Panc1 (cell line): ENCODE measurements around the gene SMAD6.

Source experiments
- POLR2AphosphoS5 ChIP-seq: IDR thresholded peaks from 2 replicates; pipeline ENCODE4 v1.6.1; 2012; ENCODE audit warnings: mild to moderate bottlenecking, low read depth, low read length, moderate library complexity
- SIN3A ChIP-seq: IDR thresholded peaks from 2 replicates; pipeline ENCODE4 v1.6.1; 2012; ENCODE audit warnings: low read depth, mild to moderate bottlenecking, low read length, moderate library complexity, borderline replicate concordance; ENCODE audit not compliant: insufficient read depth
- TF ChIP-seq, protein P1 (sequence below): fragments of 450-650 bp; IDR thresholded peaks from 2 replicates; pipeline ENCODE4 v1.5.1; 2017; ENCODE audit warnings: mild to moderate bottlenecking
- TF ChIP-seq, protein P2 (sequence below), 2 experiments: IDR thresholded peaks; 2 replicates each; pipeline ENCODE4 v1.6.1; 2011 to 2012; ENCODE audit warnings: low read depth in 2 of 2, control low read depth in 1 of 2, low read length in 1 of 2, mild to moderate bottlenecking in 1 of 2, moderate library complexity in 1 of 2; ENCODE audit not compliant: insufficient read depth in 1 of 2

DNA sequence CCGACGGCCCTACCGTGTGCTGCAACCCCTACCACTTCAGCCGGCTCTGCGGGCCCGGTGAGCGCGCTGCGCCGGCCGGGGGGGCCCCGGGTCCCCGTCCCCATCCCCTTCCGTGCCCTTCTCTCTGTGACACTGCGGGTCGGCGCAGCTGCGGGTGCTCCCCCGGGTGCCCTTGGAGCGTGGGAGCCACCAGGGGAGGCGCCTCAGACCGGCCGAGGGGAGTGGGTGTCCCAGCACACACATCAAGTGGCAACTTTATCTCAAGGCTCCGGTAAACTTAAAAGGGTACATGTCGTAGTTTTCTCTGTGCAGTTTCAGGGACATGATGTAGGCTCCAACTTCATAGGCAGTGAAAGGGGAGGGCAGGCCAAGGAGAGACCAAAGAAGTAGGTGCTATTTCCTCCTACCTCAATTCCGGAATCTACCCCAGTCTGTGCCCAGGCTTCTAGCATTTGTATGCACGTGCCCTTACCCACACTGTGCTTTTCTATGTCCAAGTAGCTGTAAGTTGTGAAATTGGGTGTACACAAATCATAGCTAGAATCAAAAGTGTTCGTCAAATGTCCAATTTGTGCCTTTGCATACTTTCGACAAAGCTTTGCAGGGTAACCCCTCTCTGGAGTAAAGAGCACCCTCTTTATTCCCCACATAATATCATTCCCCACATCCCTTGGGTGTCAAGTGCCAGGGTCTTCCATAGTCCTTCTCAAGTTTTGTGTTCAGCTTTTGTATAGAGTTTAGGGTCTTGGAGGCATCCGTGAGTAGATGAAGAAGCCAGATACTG lies 2.2 kb downstream of the SMAD6 start:
- TF ChIP-seq, protein P1, sequence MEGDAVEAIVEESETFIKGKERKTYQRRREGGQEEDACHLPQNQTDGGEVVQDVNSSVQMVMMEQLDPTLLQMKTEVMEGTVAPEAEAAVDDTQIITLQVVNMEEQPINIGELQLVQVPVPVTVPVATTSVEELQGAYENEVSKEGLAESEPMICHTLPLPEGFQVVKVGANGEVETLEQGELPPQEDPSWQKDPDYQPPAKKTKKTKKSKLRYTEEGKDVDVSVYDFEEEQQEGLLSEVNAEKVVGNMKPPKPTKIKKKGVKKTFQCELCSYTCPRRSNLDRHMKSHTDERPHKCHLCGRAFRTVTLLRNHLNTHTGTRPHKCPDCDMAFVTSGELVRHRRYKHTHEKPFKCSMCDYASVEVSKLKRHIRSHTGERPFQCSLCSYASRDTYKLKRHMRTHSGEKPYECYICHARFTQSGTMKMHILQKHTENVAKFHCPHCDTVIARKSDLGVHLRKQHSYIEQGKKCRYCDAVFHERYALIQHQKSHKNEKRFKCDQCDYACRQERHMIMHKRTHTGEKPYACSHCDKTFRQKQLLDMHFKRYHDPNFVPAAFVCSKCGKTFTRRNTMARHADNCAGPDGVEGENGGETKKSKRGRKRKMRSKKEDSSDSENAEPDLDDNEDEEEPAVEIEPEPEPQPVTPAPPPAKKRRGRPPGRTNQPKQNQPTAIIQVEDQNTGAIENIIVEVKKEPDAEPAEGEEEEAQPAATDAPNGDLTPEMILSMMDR, result no peak
- TF ChIP-seq POLR2AphosphoS5 (no peak), SIN3A (no peak; the same call in 1 of the 2 replicates)
- TF ChIP-seq, protein P2, sequence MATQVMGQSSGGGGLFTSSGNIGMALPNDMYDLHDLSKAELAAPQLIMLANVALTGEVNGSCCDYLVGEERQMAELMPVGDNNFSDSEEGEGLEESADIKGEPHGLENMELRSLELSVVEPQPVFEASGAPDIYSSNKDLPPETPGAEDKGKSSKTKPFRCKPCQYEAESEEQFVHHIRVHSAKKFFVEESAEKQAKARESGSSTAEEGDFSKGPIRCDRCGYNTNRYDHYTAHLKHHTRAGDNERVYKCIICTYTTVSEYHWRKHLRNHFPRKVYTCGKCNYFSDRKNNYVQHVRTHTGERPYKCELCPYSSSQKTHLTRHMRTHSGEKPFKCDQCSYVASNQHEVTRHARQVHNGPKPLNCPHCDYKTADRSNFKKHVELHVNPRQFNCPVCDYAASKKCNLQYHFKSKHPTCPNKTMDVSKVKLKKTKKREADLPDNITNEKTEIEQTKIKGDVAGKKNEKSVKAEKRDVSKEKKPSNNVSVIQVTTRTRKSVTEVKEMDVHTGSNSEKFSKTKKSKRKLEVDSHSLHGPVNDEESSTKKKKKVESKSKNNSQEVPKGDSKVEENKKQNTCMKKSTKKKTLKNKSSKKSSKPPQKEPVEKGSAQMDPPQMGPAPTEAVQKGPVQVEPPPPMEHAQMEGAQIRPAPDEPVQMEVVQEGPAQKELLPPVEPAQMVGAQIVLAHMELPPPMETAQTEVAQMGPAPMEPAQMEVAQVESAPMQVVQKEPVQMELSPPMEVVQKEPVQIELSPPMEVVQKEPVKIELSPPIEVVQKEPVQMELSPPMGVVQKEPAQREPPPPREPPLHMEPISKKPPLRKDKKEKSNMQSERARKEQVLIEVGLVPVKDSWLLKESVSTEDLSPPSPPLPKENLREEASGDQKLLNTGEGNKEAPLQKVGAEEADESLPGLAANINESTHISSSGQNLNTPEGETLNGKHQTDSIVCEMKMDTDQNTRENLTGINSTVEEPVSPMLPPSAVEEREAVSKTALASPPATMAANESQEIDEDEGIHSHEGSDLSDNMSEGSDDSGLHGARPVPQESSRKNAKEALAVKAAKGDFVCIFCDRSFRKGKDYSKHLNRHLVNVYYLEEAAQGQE (IDR thresholded peaks at IDR 0.05; ENCODE audit: insufficient read depth in 1 of 2, low read depth in 2 of 2, low read length in 1 of 2), result no peak
